ENCODE results near the gene GRB14. TPM values are rescaled to one million over a fixed set of nuclear protein-coding genes. Genes with fewer than 3 reads are reported as not detected.

Gene GRB14
- total RNA-seq, 1 experiment from 2014 or later = not detected

GRCh38 chr2:164538240-164538866 lies 82.9 kb downstream of the GRB14 start:
- Histone ChIP-seq H3K27me3 (ENCODE audit: control insufficient read depth, insufficient read depth, low read length) (0 out of 2 replicates have a peak, but pooled peaks cover 2% of the 10 kb centered on the region), H3K36me3 (ENCODE audit: control insufficient read depth, insufficient read depth, low read length) (no peaks in the 10 kb centered on the region), H3K4me3 (ENCODE audit: low read depth in 2 of 2, low read length in 2 of 2) (no peak overlapping the region), H3K4me1 (ENCODE audit: control insufficient read depth, insufficient read depth, low read length) (no peaks in the 10 kb centered on the region), H3K9me3 (ENCODE audit: control insufficient read depth, insufficient read depth, low read depth, low read length) (no peaks in the 10 kb centered on the region), H3K27ac (ENCODE audit: low read length) (no peak overlapping the region)
- intact Hi-C loops (cut with micrococcal nuclease; ENCODE audit: unreplicated experiment) (no loop called here), in situ Hi-C loops (cut with HindIII; ENCODE audit: low pct_unique_long_range_greater_than_20kb, low sequenced_read_pairs) (no loop called here)
- TF ChIP-seq, protein P1, sequence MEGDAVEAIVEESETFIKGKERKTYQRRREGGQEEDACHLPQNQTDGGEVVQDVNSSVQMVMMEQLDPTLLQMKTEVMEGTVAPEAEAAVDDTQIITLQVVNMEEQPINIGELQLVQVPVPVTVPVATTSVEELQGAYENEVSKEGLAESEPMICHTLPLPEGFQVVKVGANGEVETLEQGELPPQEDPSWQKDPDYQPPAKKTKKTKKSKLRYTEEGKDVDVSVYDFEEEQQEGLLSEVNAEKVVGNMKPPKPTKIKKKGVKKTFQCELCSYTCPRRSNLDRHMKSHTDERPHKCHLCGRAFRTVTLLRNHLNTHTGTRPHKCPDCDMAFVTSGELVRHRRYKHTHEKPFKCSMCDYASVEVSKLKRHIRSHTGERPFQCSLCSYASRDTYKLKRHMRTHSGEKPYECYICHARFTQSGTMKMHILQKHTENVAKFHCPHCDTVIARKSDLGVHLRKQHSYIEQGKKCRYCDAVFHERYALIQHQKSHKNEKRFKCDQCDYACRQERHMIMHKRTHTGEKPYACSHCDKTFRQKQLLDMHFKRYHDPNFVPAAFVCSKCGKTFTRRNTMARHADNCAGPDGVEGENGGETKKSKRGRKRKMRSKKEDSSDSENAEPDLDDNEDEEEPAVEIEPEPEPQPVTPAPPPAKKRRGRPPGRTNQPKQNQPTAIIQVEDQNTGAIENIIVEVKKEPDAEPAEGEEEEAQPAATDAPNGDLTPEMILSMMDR (IDR thresholded peaks at IDR 0.05) = peak; percentile 74
- no peak for TF ChIP-seq TCF7L2 (IDR thresholded peaks at IDR 0.05; ENCODE audit: low read depth, low read length)
- TF ChIP-seq REST (IDR thresholded peaks at IDR 0.05; ENCODE audit: insufficient read depth in 1 of 2, low read depth in 2 of 2, low read length in 1 of 2) = no peak
- ATAC-seq (peak; percentile 90), DNase-seq (ENCODE audit: low read depth, low spot score) (no peak)
- no TSS peak for BruUV-seq (replicated peaks)
- POLR2A ChIA-PET = no interaction called here
- CTCF ChIA-PET = no interaction called here

- ATAC-seq = no peak
- CTCF ChIA-PET = no interaction called here
- intact Hi-C loops (cut with micrococcal nuclease; ENCODE audit: unreplicated experiment) (no loop called here), in situ Hi-C loops (cut with HindIII; ENCODE audit: low pct_unique_long_range_greater_than_20kb, low sequenced_read_pairs) (no loop called here)
- Histone ChIP-seq H3K27ac (ENCODE audit: low read length) (no peak overlapping the region), H3K27me3 (ENCODE audit: control insufficient read depth, insufficient read depth, low read length) (peaks cover 6% of the 10 kb centered on the region; the same call in 1 of the 2 replicates), H3K4me1 (ENCODE audit: control insufficient read depth, insufficient read depth, low read length) (no peaks in the 10 kb centered on the region), H3K4me3 (ENCODE audit: low read depth in 2 of 2, low read length in 2 of 2) (no peak overlapping the region), H3K36me3 (ENCODE audit: control insufficient read depth, insufficient read depth, low read length) (no peaks in the 10 kb centered on the region), H3K9me3 (ENCODE audit: control insufficient read depth, insufficient read depth, low read depth, low read length) (no peaks in the 10 kb centered on the region)
- TF ChIP-seq TCF7L2 (IDR thresholded peaks at IDR 0.05; ENCODE audit: low read depth, low read length) (no peak), SIN3A (IDR thresholded peaks at IDR 0.05; ENCODE audit: borderline replicate concordance, insufficient read depth, low read depth, low read length) (no peak)
- TF ChIP-seq, protein P1 (IDR thresholded peaks at IDR 0.05) = no peak
- POLR2A ChIA-PET = no interaction called here
- no peak for DNase-seq (ENCODE audit: low read depth, low spot score)
- BruUV-seq (replicated peaks) = no TSS peak
Measured at GRCh38 chr2:164535280-164536025, 85.8 kb downstream of the GRB14 start.

All from Panc1 (cell line).